ENCODE results near the gene CFAP299.

- no peak for TF ChIP-seq CTCF (IDR thresholded peaks at IDR 0.05; ENCODE audit: insufficient read depth, low read length, poor library complexity, severe bottlenecking)
- no peak for TF ChIP-seq EZH2phosphoT487 (conservative IDR thresholded peaks at IDR 0.05; ENCODE audit: low read length)
Observed at GRCh38 chr4:80322716-80323115, 12.8 kb upstream of the CFAP299 start.
